IPS DF 6.9 (cell line): ENCODE measurements around the gene PHF24.

Source experiments
- DNase-seq: peaks from one replicate; pipeline ENCODE4 v3.0.0-alpha.2; 2013; ENCODE audit warnings: low read depth, low spot score
- H3K27ac ChIP-seq: one replicate; pipeline ENCODE4 v1.5.1; 2013; ENCODE audit warnings: low read length, control low read depth
- H3K27me3 ChIP-seq: 2 replicates; pipeline ENCODE4 v1.6.1; 2013; ENCODE audit warnings: mild to moderate bottlenecking, low read length; ENCODE audit not compliant: control insufficient read depth, insufficient read depth
- H3K36me3 ChIP-seq: 2 replicates; pipeline ENCODE4 v1.6.1; 2013; ENCODE audit warnings: low read length; ENCODE audit not compliant: control insufficient read depth, insufficient read depth
- H3K4me1 ChIP-seq: 2 replicates; pipeline ENCODE4 v1.6.1; 2013; ENCODE audit warnings: low read length; ENCODE audit not compliant: control insufficient read depth, insufficient read depth
- H3K4me3 ChIP-seq: 2 replicates; pipeline ENCODE4 v1.5.1; 2013; ENCODE audit warnings: mild to moderate bottlenecking, low read length
- H3K9me3 ChIP-seq: 2 replicates; pipeline ENCODE4 v1.6.1; 2013; ENCODE audit warnings: low read length, inconsistent platforms; ENCODE audit not compliant: control insufficient read depth, insufficient read depth
- WGBS: extraction: QIAGEN DNeasy Blood & Tissue Kit; methylation state at CpG from one replicate; pipeline ENCODE4 v1.1.7; 2013; ENCODE audit warnings: mixed read lengths, missing lambda C conversion rate; ENCODE audit not compliant: insufficient read length, insufficient coverage; 5-methylcytosine and 5-hydroxymethylcytosine counted together

Gene PHF24

GRCh38 chr9:34959461-34959860, 1.4 kb downstream of the PHF24 start:
- no peak for DNase-seq
- H3K36me3 ChIP-seq = no peaks in the 10 kb centered on the region
- H3K4me1 ChIP-seq = peaks cover 4% of the 10 kb centered on the region; the same call in 1 of the 2 replicates
- no peak overlapping the region for H3K4me3 ChIP-seq
- peaks cover 8% of the 10 kb centered on the region; the same call in 1 of the 2 replicates for H3K27me3 ChIP-seq
- H3K9me3 ChIP-seq = no peaks in the 10 kb centered on the region
- 100% methylated on average over 1 of the region's 4 CpGs for WGBS
- no peak overlapping the region for H3K27ac ChIP-seq

- no peak overlapping the region for H3K27ac ChIP-seq
- no peak overlapping the region for H3K4me3 ChIP-seq
- H3K27me3 ChIP-seq = peaks cover 8% of the 10 kb centered on the region; the same call in 1 of the 2 replicates
- no peak for DNase-seq
- no peaks in the 10 kb centered on the region for H3K9me3 ChIP-seq
- H3K36me3 ChIP-seq = no peaks in the 10 kb centered on the region
- peaks cover 4% of the 10 kb centered on the region; the same call in 1 of the 2 replicates for H3K4me1 ChIP-seq
- WGBS = no CpG with 5 or more reads among the region's 5 CpGs
Measured at GRCh38 chr9:34961574-34962490, 3.7 kb downstream of the PHF24 start.

GRCh38 chr9:34962546-34962945, 4.5 kb downstream of the PHF24 start:
- Histone ChIP-seq H3K4me1 (0 out of 2 replicates have a peak, but pooled peaks cover 1% of the 10 kb centered on the region), H3K9me3 (no peaks in the 10 kb centered on the region), H3K27ac (no peak overlapping the region), H3K27me3 (peaks cover 5% of the 10 kb centered on the region; the same call in 1 of the 2 replicates), H3K4me3 (no peak overlapping the region), H3K36me3 (no peaks in the 10 kb centered on the region)
- DNase-seq = no peak
- no CpG with 5 or more reads among the region's 3 CpGs for WGBS

DNA sequence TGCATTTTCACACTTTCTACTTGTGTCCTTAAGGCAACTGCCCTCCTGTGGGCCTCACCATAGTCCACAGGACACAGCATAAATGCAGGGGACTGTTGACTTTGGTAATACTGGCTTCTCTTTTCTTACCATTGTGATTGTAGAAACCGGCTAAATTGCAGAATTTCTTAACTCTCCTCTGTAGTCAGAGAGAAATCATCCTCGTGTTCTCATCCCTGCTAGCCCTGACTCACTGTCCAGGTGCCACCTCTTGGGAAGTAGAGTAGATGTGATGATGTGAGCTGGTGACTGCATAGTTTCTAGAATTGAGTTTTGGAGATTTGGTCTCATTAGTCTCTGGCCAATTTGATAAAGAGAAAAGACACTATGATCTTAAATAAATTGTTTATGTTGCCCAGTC, 5.5 kb downstream of the PHF24 start:
- Histone ChIP-seq H3K36me3 (no peaks in the 10 kb centered on the region), H3K9me3 (no peaks in the 10 kb centered on the region), H3K27ac (no peak overlapping the region), H3K4me3 (no peak overlapping the region), H3K27me3 (peaks cover 3% of the 10 kb centered on the region; the same call in 1 of the 2 replicates), H3K4me1 (0 out of 2 replicates have a peak, but pooled peaks cover 1% of the 10 kb centered on the region)
- WGBS = no CpG with 5 or more reads among the region's 2 CpGs
- DNase-seq = no peak

DNA sequence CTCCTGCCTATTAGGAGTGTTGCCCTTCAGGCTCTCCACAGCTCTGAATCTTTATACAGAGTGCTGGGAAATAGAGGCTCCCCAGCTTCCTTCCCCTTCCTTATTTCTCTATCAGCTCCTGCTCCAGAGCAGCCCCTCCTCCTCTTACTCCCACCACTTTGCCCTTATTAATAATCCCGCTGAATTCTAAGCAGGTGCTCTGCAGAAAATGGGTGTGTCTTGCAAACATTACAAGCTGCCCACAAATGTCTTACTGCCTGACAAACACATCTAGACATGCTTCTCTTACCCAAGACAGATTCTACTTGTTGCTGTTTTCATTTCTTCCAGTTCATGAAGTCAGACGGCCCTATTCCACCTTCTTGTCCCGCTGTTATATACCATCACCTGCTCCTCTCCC, 6.4 kb downstream of the PHF24 start:
- no peaks in the 10 kb centered on the region; the same call in 1 of the 2 replicates for H3K27me3 ChIP-seq
- no peaks in the 10 kb centered on the region for H3K9me3 ChIP-seq
- H3K27ac ChIP-seq = no peak overlapping the region
- H3K4me1 ChIP-seq = no peaks in the 10 kb centered on the region
- H3K4me3 ChIP-seq = no peak overlapping the region
- no peaks in the 10 kb centered on the region for H3K36me3 ChIP-seq
- WGBS = no CpG with 5 or more reads among the region's 3 CpGs
- DNase-seq = no peak

DNA sequence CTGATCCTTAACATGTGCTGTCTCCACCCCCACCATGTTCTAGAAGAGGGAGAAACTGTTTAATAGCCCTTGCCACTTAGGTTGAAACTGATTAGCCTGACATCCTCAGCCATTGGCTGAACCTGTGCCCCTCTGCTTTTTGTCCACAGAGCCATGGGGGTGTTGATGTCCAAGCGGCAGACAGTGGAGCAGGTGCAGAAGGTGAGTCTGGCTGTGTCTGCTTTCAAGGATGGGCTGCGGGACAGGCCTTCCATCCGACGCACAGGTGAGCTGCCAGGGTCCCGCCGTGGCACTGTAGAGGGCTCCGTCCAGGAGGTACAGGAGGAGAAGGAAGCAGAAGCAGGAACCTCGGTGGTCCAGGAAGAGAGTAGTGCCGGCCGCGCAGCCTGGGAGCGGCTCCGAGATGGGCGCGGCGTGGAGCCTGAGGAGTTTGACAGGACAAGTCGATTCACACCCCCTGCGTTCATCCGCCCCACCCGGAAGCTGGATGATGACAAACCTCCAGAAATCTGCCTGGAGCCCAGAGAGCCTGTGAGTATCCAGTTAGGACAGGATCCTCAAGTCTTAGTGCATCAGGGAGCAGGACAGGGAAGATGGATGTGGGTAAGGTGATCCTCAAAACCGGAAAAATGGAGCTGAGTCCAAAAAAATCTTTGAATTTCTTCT, 13.2 kb downstream of the PHF24 start:
- Histone ChIP-seq H3K27me3 (no peaks in the 10 kb centered on the region), H3K9me3 (no peaks in the 10 kb centered on the region), H3K4me3 (no peak overlapping the region), H3K4me1 (no peaks in the 10 kb centered on the region), H3K36me3 (no peaks in the 10 kb centered on the region), H3K27ac (no peak overlapping the region)
- WGBS = no CpG with 5 or more reads among the region's 21 CpGs
- DNase-seq = no peak

GRCh38 chr9:34974664-34975063, 16.6 kb downstream of the PHF24 start:
- no peaks in the 10 kb centered on the region for H3K36me3 ChIP-seq
- H3K27me3 ChIP-seq = no peaks in the 10 kb centered on the region
- no peaks in the 10 kb centered on the region for H3K4me1 ChIP-seq
- H3K4me3 ChIP-seq = no peak overlapping the region
- DNase-seq = no peak
- H3K27ac ChIP-seq = no peak overlapping the region
- no peaks in the 10 kb centered on the region for H3K9me3 ChIP-seq
- no CpG with 5 or more reads among the region's 2 CpGs for WGBS

DNA sequence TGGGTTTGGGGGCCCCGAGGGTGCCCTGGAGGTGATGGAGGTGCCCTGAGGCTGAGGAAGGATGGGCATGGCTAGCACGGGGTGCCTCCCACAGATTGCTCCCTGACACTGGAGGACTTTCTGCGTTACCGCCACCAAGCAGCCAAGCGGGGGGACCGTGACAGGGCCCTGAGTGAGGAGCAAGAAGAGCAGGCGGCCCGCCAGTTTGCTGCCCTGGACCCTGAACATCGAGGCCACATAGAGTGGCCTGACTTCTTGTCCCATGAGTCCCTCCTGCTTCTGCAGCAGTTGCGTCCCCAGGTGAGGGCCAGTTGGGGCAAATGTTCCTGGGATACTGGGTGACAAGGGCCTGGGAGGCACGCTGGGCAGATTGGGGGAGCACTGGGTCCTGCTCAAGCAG, 18.4 kb downstream of the PHF24 start:
- no peak overlapping the region for H3K4me3 ChIP-seq
- no peaks in the 10 kb centered on the region for H3K36me3 ChIP-seq
- H3K27ac ChIP-seq = no peak overlapping the region
- no peaks in the 10 kb centered on the region for H3K9me3 ChIP-seq
- no peaks in the 10 kb centered on the region for H3K27me3 ChIP-seq
- H3K4me1 ChIP-seq = no peaks in the 10 kb centered on the region
- no CpG with 5 or more reads among the region's 11 CpGs for WGBS
- no peak for DNase-seq

GRCh38 chr9:34976992-34977391, 18.9 kb downstream of the PHF24 start:
- no peak for DNase-seq
- Histone ChIP-seq H3K27me3 (no peaks in the 10 kb centered on the region), H3K4me3 (no peak overlapping the region), H3K4me1 (no peaks in the 10 kb centered on the region), H3K36me3 (no peaks in the 10 kb centered on the region), H3K27ac (no peak overlapping the region), H3K9me3 (no peaks in the 10 kb centered on the region)
- no CpG with 5 or more reads among the region's 11 CpGs for WGBS

- DNase-seq = no peak
- no peaks in the 10 kb centered on the region for H3K9me3 ChIP-seq
- no peaks in the 10 kb centered on the region for H3K27me3 ChIP-seq
- no peaks in the 10 kb centered on the region for H3K4me1 ChIP-seq
- no peak overlapping the region for H3K4me3 ChIP-seq
- H3K36me3 ChIP-seq = no peaks in the 10 kb centered on the region
- no peak overlapping the region for H3K27ac ChIP-seq
- WGBS = no CpG with 5 or more reads among the region's 11 CpGs
Measured at GRCh38 chr9:34980181-34980761, 22.2 kb downstream of the PHF24 start.
